AG09309 (cell line): Measurements from ENCODE around the gene PRDX5.

Experiments used
- DNase-seq: peaks from one replicate; pipeline ENCODE4 v3.0.0-alpha.2; 2010; ENCODE audit warnings: low read depth
- H3K4me3 ChIP-seq: 2 replicates; pipeline ENCODE4 v1.5.1; 2011; ENCODE audit warnings: mild to moderate bottlenecking, low read depth, low read length, moderate library complexity; ENCODE audit not compliant: control insufficient read depth
- TF ChIP-seq, protein P1 (sequence below): IDR thresholded peaks from 2 replicates; pipeline ENCODE4 v1.5.1; 2011; ENCODE audit warnings: mild to moderate bottlenecking, low read depth, low read length, inconsistent platforms; ENCODE audit not compliant: insufficient read depth, control insufficient read depth; ENCODE audit errors: missing control alignments

Gene PRDX5

DNA sequence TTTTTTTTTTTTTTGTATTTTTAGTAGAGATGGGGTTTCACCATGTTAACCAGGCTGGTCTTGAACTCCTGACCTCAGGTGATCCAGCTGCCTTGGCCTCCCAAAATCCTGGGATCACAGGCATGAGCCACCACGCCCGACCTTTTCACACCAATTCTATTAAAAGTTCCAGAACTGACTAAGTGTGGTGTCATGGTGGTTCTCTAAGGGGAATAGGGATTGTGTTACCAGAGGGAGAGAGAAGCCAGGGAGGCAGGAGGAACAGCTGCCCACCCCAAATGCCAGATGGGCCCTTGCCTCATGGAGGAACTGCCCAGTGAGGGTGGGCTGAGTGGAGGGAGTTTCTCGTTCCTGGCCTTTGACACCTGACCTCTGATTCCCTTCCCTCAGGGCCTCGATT lies 47.0 kb downstream of the PRDX5 start:
- TF ChIP-seq, protein P1, sequence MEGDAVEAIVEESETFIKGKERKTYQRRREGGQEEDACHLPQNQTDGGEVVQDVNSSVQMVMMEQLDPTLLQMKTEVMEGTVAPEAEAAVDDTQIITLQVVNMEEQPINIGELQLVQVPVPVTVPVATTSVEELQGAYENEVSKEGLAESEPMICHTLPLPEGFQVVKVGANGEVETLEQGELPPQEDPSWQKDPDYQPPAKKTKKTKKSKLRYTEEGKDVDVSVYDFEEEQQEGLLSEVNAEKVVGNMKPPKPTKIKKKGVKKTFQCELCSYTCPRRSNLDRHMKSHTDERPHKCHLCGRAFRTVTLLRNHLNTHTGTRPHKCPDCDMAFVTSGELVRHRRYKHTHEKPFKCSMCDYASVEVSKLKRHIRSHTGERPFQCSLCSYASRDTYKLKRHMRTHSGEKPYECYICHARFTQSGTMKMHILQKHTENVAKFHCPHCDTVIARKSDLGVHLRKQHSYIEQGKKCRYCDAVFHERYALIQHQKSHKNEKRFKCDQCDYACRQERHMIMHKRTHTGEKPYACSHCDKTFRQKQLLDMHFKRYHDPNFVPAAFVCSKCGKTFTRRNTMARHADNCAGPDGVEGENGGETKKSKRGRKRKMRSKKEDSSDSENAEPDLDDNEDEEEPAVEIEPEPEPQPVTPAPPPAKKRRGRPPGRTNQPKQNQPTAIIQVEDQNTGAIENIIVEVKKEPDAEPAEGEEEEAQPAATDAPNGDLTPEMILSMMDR: no peak
- H3K4me3 ChIP-seq: no peak overlapping the region
- no peak for DNase-seq

DNA sequence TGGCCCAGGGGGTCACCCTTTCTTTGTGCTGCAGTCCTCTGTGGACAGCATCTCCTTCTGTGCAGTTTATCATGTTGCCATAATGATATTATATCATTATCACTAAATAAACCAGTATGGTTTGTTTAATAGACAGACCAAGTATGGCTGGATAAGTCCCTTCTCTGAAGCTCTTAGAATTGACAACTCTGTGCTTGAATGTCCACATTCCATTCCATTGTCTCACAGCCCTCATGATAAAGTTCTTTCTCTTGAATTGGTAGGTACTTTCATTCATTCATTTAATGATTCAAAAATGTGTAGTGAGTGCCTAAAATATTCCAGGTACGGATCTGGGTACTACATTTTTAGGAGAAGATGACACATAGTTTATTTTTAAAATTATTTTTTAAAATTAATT lies 48.8 kb downstream of the PRDX5 start:
- TF ChIP-seq, protein P1: no peak
- DNase-seq: no peak
- H3K4me3 ChIP-seq: no peak overlapping the region

DNA sequence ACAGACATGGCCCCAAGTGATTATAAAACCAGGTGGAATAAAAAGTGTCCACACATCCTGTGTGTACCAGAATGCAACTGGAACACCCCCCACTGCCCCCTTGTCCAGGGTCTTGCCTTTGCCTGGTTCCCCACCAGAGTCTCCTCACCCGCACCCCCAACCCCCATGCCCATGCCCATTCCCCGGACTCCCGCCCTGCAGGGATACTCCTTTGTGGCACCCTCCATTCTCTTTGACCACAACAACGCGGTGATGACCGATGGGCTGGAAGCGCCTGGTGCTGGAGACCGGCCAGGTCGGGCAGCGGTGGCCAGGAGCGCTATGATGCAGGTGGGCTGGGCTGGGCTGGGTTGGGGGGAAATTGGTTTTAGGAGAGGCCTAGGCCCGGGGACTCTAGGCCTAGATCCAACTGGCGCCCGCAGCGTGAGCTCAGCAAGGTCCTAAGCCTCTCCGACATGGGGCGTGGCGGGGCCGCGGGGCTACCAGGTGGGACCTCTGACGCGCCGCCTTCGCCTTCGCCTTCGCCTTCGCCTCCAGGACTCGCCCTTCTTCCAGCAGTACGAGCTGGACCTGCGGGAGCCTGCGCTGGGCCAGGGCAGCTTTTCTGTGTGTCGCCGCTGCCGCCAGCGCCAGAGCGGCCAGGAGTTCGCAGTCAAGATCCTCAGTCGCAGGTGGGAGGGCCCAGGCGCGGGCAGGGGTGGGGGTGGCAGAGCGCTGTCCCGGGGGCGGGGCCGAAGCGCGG lies 50.2 kb downstream of the PRDX5 start:
- no peak for DNase-seq
- TF ChIP-seq, protein P1: no peak
- no peak overlapping the region for H3K4me3 ChIP-seq

DNA sequence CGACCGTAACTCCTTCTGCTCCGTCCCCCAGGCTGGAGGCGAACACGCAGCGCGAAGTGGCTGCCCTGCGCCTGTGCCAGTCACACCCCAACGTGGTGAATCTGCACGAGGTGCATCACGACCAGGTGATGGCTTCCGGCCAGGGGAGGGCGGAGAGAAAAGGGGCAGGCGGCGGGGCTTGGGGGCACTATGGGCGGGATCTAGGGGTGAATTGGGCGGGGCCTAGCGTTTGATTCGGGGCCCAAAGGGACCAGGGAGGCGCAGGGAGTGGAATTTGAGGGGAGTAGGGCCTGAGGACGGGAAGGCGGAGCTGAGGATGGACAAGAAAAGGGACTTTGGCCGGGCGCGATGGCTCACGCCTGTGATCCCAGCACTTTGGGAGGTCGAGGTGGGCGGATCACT lies 50.8 kb downstream of the PRDX5 start:
- no peak for DNase-seq
- TF ChIP-seq, protein P1: no peak
- H3K4me3 ChIP-seq: no peak overlapping the region

DNA sequence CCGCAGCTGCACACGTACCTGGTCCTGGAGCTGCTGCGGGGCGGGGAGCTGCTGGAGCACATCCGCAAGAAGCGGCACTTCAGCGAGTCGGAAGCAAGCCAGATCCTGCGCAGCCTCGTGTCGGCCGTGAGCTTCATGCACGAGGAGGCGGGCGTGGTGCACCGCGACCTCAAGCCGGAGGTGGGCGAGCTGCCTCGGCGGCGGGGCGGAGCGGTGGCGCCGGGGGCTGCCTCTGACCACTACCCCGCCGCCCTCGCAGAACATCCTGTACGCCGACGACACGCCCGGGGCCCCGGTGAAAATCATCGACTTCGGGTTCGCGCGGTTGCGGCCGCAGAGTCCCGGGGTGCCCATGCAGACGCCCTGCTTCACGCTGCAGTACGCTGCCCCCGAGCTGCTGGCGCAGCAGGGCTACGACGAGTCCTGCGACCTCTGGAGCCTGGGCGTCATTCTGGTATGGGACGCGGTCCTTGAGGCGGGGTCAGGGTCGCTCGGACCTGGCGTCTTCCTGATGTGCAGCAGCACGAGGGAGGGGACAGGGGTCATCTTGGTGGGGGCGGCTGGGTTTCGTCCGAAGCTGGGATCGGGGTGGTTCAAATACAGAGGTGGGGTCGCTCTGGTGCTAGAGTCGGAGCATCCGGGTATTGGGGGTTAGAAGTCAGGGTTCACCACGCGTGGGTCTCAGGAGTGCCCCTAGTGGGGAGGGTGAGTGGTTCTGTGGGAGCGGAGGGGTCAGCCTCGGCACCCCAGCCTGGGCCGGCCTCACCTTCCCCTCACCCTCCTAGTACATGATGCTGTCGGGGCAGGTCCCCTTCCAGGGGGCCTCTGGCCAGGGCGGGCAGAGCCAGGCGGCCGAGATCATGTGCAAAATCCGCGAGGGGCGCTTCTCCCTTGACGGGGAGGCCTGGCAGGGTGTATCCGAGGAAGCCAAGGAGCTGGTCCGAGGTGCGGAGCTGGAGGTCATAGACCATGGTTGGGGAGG lies 51.8 kb downstream of the PRDX5 start:
- TF ChIP-seq, protein P1: no peak
- H3K4me3 ChIP-seq: no peak overlapping the region
- no peak for DNase-seq

DNA sequence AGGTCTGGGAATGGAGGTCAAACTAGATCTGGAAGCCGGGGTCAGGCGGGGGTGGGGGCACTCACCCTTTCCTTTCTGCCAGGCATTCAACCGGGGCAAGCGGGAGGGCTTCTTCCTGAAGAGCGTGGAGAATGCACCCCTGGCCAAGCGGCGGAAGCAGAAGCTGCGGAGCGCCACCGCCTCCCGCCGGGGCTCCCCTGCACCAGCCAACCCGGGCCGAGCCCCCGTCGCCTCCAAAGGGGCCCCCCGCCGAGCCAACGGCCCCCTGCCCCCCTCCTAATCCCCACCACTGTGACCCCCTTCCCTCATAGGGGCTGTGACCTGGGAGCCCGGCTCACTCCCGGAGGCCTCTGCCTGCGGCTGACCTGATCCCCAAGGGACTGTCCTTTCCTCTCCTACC lies 53.3 kb downstream of the PRDX5 start:
- TF ChIP-seq, protein P1: no peak
- no peak for DNase-seq
- H3K4me3 ChIP-seq: no peak overlapping the region
